Activated CD4-positive, alpha-beta T cell treated with anti-CD3 and anti-CD28 coated beads, Interleukin-2, amount 50 U/mL, for 4 hours (primary cell): ENCODE results near the gene MRPL55.
"Not testable (repeated sequence)": the region's sequence is repeated elsewhere in the genome, so short reads cannot be mapped to it uniquely, and the experiment has no call there.

Experiments used
- DNase-seq, 2 experiments: peaks; one replicate each; pipeline ENCODE4 v3.0.0-alpha.2; 2020

Gene MRPL55

GRCh38 chr1:228120351-228120750, 11.3 kb upstream of the MRPL55 start:
- no peak for DNase-seq

- DNase-seq = no peak
Observed at GRCh38 chr1:228118040-228118439, 8.9 kb upstream of the MRPL55 start.

- DNase-seq = no peak
Observed at GRCh38 chr1:228117335-228117734, 8.2 kb upstream of the MRPL55 start.

- no peak for DNase-seq
Observed at GRCh38 chr1:228114827-228115226, 5.7 kb upstream of the MRPL55 start.

- no peak for DNase-seq
Observed at GRCh38 chr1:228112617-228113016, 3.5 kb upstream of the MRPL55 start.

- no peak for DNase-seq
Observed at GRCh38 chr1:228112167-228112566, 3.1 kb upstream of the MRPL55 start.

- not testable (repeated sequence) for DNase-seq
Observed at GRCh38 chr1:228111315-228111714, 2.2 kb upstream of the MRPL55 start.

- DNase-seq = no peak
Observed at GRCh38 chr1:228110556-228110955, 1.5 kb upstream of the MRPL55 start.

GRCh38 chr1:228109962-228110488, 926 bp upstream of the MRPL55 start:
- DNase-seq = no peak

- DNase-seq = no peak
Observed at GRCh38 chr1:228108742-228109072, 392 bp downstream of the MRPL55 start.

- DNase-seq = no peak
Observed at GRCh38 chr1:228108055-228108690, 926 bp downstream of the MRPL55 start.

GRCh38 chr1:228107636-228108035, 1.5 kb downstream of the MRPL55 start:
- no peak for DNase-seq

- DNase-seq = no peak
Observed at GRCh38 chr1:228106800-228107054, 2.4 kb downstream of the MRPL55 start.

GRCh38 chr1:228105996-228106799, 2.9 kb downstream of the MRPL55 start:
- no peak for DNase-seq

- DNase-seq = no peak
Observed at GRCh38 chr1:228105270-228105995, 3.7 kb downstream of the MRPL55 start.

GRCh38 chr1:228104526-228105269, 4.4 kb downstream of the MRPL55 start:
- no peak for DNase-seq

GRCh38 chr1:228102791-228103620, 6.1 kb downstream of the MRPL55 start, which contains the start of gene C1orf35:
TSS of gene C1orf35 (minus strand) at chr1:228103325. CDS start at chr1:228103227, 98 bp downstream.
- peak; percentile 90 to 91 for DNase-seq

- DNase-seq = peak; percentile 53
Observed at GRCh38 chr1:228101994-228102790, 6.9 kb downstream of the MRPL55 start.

GRCh38 chr1:228101614-228101993, 7.5 kb downstream of the MRPL55 start:
- DNase-seq = no peak

- DNase-seq = no peak
Observed at GRCh38 chr1:228100822-228101613, 8.1 kb downstream of the MRPL55 start.
